HG03060 (cell line): Measurements from ENCODE around the gene ZNF333.
"Not testable (repeated sequence)": the region's sequence is repeated elsewhere in the genome, so short reads cannot be mapped to it uniquely, and the experiment has no call there.

ENCODE experiments used
- ATAC-seq: cut with Tn5 transposase; IDR thresholded peaks from one replicate; pipeline ENCODE4 v1.9.1; 2021; ENCODE audit warnings: low read depth, moderate number of reproducible peaks; ENCODE audit not compliant: unreplicated experiment

The ZNF333 gene

GRCh38 chr19:14695471-14695870, 5.6 kb downstream of the ZNF333 start:
- no peak for ATAC-seq

- no peak for ATAC-seq
Measured at GRCh38 chr19:14699641-14700040, 9.8 kb downstream of the ZNF333 start.

GRCh38 chr19:14700711-14701375, 11.0 kb downstream of the ZNF333 start:
- no peak for ATAC-seq

- ATAC-seq, result no peak
Measured at GRCh38 chr19:14703833-14704232, 14.0 kb downstream of the ZNF333 start.

- ATAC-seq, result no peak
Measured at GRCh38 chr19:14704450-14704849, 14.6 kb downstream of the ZNF333 start.

GRCh38 chr19:14715841-14716240, 26.0 kb downstream of the ZNF333 start:
- no peak for ATAC-seq

GRCh38 chr19:14718522-14719116, 28.8 kb downstream of the ZNF333 start:
- no peak for ATAC-seq

- ATAC-seq, result no peak
Measured at GRCh38 chr19:14719162-14719561, 29.3 kb downstream of the ZNF333 start.

GRCh38 chr19:14722127-14722526, 32.3 kb downstream of the ZNF333 start:
- no peak for ATAC-seq

GRCh38 chr19:14728595-14728994, 38.7 kb downstream of the ZNF333 start:
- ATAC-seq, result no peak

- ATAC-seq, result no peak
Measured at GRCh38 chr19:14731200-14731599, 41.4 kb downstream of the ZNF333 start.

- ATAC-seq, result no peak
Measured at GRCh38 chr19:14732510-14732909, 42.7 kb downstream of the ZNF333 start.

- ATAC-seq, result no peak
Measured at GRCh38 chr19:14733574-14733973, 43.7 kb downstream of the ZNF333 start.

- no peak for ATAC-seq
Measured at GRCh38 chr19:14735915-14736314, 46.1 kb downstream of the ZNF333 start.

- no peak for ATAC-seq
Measured at GRCh38 chr19:14746886-14747285, 57.0 kb downstream of the ZNF333 start.

- ATAC-seq, result no peak
Measured at GRCh38 chr19:14748601-14749000, 58.8 kb downstream of the ZNF333 start.

- ATAC-seq, result no peak
Measured at GRCh38 chr19:14758816-14759215, 69.0 kb downstream of the ZNF333 start.

- ATAC-seq, result no peak
Measured at GRCh38 chr19:14761607-14762006, 71.8 kb downstream of the ZNF333 start.

GRCh38 chr19:14762111-14762510, 72.3 kb downstream of the ZNF333 start:
- ATAC-seq, result no peak

GRCh38 chr19:14763497-14764145, 73.8 kb downstream of the ZNF333 start:
- no peak for ATAC-seq

- no peak for ATAC-seq
Measured at GRCh38 chr19:14764401-14764800, 74.6 kb downstream of the ZNF333 start.

- not testable (repeated sequence) for ATAC-seq
Measured at GRCh38 chr19:14765403-14765802, 75.6 kb downstream of the ZNF333 start.
